Measurements from ENCODE around the gene PLCH1.

The PLCH1 gene

DNA sequence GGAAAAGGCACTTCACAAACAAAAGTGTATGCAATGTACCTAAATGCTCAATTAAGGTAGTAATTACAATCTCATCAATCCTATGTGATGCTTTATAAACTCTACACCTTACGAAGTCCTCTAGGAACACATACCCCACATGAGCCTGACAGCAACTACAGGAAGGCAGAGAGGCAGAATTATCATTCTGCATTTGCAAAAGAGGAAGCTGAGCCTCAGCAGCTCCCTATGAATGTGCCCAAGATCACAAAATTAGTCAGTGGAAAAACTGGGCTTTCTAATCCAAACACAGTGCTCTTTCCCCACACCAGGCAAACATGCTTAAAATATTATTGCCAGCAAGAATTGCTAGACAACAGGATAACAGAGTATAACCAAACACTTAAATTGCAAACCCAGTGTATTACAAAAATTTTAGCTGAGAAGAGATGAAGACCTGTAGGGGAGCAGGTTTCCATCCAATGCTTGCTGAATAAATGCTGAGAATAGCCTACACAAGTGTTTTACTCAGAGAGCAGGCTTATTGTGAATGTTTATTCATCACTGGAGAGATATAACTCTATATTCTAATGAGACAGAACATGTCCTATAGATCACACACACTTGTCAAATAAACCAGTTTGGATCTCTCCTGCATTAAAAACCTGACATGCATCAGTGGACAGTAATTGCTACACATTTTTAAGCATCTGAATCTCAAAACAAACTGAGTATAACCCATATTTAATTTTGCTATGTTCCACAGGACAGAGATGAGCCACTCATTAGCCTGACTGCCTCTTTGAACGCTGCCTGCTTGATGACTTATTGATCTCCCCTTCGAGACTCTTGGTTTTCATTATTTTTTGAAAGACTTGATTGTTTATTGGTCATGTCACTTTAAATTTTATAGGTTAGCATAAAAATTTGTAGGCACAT lies 62.2 kb downstream of the PLCH1 start:
- no peak for DNase-seq

GRCh38 chr3:155676252-155676981 lies 68.5 kb downstream of the PLCH1 start:
- DNase-seq = no peak

- no peak for DNase-seq
Observed at GRCh38 chr3:155675094-155675493, 69.8 kb downstream of the PLCH1 start.

GRCh38 chr3:155673421-155673820 lies 71.5 kb downstream of the PLCH1 start:
- DNase-seq = no peak

- DNase-seq = no peak
Observed at GRCh38 chr3:155670335-155670734, 74.5 kb downstream of the PLCH1 start.

- DNase-seq = no peak
Observed at GRCh38 chr3:155667988-155668387, 76.9 kb downstream of the PLCH1 start.

DNA sequence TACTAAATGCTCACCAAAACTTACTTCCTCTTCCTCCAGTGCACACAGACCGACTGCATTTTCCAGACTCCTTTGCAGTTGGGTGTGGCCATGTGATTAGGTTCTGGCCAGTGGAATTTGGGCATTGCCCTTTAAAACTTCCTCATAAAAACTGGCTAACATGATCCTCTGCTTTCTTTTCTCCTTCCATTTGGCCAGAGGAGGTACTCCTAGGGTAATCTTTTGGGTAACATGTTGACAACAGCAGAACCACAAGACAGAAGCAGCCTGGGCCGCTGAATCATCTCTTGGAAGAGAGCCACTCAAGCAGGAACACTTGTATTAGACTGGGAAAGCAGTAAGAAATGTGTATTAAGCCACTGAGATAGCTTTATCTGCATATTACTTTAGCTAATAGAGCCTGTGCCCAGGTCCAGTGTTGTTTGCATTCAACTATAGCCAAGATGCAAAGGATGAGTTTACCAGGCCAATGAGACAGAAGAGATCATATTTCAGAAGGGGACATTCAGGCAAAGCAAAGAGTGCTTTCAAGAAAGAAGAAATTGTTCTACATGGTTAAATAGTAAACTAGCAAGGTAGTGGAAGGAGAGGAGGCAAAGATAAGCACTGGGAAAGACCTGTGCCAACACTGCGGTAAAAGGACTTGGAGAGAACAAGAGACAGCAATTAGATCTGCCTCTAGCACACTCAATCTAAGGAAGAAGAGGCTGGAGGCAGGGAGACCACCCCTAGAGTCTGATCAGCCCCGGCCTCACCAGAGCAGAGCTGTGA lies 79.8 kb downstream of the PLCH1 start:
- DNase-seq = no peak

DNA sequence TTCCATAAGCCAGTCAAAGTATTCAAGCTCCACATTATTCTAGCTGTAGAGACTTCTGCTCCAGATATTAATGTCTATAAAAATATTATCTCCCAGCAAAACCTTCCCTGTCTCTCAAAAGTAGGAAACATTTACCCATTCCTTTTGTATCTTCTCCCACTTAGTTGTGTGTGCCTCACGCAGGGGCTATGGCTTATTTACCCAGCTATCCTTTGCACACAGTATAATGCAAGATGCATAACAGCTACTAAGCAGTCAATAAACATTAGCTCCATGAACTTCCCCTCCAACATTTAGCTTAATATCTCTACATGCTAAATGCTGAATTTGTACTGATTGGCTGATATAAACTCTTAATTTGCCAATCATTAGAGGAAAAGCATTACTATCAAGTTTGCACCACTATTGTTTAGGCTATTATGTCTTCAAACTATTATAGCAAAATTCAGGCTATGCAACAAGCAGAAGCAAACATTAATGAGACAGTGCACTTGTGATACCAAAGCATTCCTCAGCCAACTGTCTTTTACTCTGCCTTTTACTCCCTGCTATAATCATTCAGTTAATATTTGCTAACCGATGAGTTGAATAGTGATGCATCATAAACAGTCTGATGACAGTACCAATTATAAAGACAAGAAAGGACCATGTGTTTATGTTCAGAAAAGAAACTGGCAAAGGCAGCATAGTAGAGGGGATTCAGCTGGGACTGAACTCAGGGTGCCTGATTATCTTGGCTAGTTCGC lies 81.2 kb downstream of the PLCH1 start:
- DNase-seq = no peak

GRCh38 chr3:155661760-155662159 lies 83.1 kb downstream of the PLCH1 start:
- no peak for DNase-seq

DNA sequence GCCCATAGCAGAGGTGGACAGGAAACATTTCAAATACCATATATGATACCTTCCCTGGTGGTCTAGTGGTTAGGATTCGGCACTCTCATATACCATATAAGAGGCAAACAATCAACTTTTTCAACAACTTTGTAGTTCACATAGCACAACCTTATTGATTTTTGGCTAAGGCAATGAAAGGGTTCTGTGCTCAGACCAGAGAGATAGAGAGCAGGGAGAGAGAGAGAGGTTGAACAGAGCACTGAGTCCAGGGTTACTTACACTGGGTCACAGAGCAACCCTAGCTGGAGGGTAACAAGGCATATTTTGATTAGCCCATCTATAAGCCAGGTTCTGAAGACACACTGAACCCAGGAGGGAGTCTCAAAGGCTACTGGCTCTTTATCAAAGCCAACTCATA lies 83.8 kb downstream of the PLCH1 start:
- DNase-seq = no peak

DNA sequence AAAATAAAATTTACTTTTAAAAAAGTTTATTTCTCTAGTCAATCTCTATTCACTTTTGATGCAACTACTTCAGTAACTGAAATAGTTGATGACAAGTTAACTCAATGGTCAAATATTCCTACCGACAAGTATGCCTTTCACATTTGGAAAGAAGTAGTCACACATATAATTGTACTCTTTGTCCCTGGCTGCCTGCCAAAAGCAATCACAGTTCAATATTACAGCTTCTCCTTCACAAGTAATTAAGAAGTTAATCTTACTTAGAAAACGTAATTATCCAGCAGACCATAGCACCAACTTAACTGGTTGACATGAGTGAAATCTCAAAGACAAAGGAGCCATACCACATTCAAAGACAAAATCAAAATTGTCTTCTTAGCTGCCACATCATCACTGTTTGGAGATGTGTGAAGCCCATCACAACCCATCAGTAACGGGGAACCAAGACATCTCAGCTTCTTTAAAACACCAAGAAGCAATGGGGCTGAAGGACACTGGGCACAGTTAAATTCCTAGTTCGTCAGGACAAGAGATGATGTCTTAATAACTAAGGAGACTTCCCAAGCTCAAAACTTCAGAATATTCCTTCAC lies 86.1 kb downstream of the PLCH1 start:
- DNase-seq = no peak

DNA sequence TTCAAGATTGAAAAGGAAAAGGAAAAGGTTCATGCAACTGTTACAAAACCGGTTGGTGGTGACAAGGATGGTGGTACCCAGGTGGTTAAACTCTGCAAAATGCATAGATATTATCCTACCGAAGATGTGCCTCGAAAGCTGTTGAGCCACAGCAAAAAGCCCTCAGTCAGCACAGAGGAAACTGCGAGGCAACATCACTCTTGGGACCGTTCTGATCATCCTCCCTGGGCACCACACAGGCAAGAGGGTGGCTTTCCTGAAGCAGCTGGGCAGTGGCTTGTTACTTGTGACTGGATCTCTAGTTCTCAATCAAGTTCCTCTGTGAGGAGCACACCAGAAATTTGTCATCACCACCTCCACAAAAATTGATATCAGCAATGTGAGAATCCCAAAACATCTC lies 86.9 kb downstream of the PLCH1 start:
- DNase-seq = no peak

DNA sequence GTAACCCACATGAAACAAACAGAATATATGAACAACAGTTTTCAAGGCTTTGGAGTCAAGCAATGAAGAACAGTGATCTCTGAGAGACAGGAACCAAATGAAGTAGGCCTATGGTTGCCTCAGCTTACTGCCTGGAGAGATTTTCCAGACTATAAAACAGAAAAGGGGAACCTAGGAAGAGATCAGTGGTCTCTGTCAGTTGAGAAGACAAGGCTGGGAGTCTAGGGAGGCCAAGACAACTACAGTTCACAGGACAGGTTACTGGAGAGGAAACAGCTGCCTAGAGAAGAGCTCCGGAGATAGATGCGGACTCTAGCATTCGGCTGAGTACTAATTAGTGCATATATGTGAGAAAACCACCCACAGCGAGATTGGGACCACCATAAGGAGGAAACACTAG lies 87.7 kb downstream of the PLCH1 start:
- no peak for DNase-seq

DNA sequence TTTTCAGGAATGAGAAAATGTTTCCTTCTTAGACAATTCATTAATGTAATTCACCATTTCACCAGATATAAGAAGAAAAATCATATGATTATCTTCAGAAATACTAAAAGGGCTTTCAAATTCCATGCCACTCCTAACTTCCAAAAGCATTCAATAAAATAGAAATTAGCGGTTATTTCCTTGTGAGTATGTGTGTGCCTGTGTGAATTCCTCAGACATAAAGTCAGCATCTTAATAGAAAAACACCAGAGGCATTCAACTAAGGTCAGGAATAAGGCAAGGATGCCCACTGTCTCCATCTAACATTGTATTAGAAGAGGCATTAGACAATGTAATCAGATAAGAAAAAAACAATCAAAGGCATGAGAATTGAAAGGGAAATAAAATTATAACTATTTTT lies 88.4 kb downstream of the PLCH1 start:
- DNase-seq = no peak

GRCh38 chr3:155651489-155652218 lies 93.2 kb downstream of the PLCH1 start:
- no peak for DNase-seq

DNA sequence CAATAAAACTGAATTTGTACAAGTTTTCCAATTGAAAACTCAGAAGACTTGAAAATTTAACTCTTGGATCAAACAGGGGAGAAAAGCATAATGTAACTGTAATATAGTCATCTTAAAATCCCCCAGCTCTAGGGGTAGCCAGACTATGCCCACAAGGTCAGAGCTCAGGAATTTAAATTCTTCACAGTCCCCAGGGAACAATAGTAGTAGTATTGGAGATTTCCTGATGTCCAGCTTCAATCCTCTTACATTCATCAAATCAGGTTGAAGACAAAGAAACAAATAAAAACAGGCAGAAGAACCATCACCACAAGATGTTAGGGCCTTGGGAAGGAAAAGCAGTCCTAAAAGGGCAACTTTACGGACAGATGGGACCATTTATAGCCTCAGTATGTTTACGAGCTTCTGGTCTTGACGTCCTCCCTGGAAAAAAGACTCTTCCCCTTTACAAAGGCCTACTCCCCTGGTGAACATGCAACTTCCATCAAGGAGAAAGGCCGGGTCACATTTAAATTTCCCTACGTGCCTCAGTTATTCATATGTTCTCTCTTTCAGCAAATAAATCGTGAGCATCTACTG lies 96.8 kb downstream of the PLCH1 start:
- DNase-seq = no peak

- DNase-seq = no peak
Observed at GRCh38 chr3:155647206-155647605, 97.7 kb downstream of the PLCH1 start.

DNA sequence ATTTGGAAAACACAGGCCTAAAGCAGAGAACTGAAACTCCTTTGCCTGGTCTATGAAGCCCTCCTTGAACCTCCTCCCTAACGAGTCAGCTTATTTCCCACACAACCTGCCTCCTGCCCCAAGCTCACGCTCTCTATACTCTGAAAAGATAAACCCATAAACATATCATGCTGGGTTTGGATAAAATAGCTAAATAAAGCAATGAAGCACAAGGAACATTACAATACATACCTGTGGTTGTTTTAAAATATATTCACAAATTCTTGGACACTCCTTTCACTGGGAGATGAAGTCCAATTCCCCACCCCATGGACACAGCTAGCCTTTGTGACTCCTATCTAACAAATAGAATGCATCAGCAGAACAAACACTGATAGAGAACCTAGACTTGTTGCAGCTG lies 98.2 kb downstream of the PLCH1 start:
- DNase-seq = no peak

GRCh38 chr3:155646128-155646527 lies 98.7 kb downstream of the PLCH1 start:
- DNase-seq = no peak

DNA sequence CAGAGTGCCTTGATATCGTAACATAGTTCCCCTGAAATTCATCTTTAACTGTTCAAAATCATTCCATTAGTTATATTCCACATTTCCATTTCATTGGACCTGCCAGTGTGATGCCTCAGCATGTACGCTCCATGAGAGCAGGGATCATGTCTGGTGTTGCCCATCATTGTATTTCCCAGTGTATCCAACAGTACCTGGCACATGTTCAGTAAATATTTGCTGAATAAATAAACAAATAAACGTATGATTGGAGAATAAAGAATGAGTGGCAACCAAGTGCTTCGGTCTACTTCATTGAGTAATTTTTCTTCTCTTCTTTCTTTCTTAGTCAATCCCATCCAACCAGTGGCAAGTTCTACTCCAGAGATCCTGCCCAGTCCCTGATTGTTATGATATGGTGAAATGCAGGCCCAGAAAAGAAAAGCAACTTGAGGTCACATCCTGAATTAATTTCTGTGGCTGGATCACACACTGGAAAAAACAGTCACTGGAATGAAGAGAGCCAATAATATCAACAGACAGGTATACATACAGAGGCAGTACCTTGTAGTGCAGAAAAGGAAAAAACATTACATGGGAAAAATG lies 101.2 kb downstream of the PLCH1 start:
- DNase-seq = no peak

DNA sequence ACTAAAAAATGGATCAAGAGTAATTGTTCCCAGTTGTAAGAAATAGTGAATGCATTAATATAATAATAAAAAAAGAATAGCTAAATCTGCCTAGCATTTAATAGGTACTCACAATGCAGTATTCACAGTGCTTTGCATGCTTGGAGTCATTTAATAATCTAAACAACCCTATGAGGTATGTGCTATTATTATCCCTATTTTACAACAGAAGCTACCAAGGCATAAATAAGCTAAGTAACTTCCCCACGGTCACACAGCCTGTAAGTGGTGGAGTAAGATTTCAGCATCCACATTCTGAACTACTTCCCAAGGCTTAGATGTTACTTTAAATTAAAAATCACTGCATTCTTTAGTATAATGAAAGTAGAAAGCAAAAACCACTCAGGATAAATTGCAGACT lies 102.9 kb downstream of the PLCH1 start:
- no peak for DNase-seq

Data from NCI-H2081 treated with DMSO at 0.1 percent for 48 hours (cell line).